ENCODE measurements around the gene ZNF772.
A peak's percentile ranks its signal among the peaks of the same experiment; 100 is the strongest.

ZNF772 gene

GRCh38 chr19:57466489-57466888, 10.9 kb downstream of the ZNF772 start:
- TF ChIP-seq CTCF (IDR thresholded peaks at IDR 0.05; ENCODE audit: poor library complexity, severe bottlenecking), result no peak
- Histone ChIP-seq H3K36me3 (ENCODE audit: low read depth) (no peaks in the 10 kb centered on the region; the same call in 1 of the 2 replicates), H3K9me3 (ENCODE audit: severe bottlenecking) (peaks cover 21% of the 10 kb centered on the region), H3K27me3 (ENCODE audit: insufficient read depth, poor library complexity, severe bottlenecking) (no peaks in the 10 kb centered on the region), H3K4me1 (ENCODE audit: insufficient read depth, poor library complexity, severe bottlenecking) (no peaks in the 10 kb centered on the region), H3K27ac (ENCODE audit: poor library complexity, severe bottlenecking) (no peak overlapping the region), H3K4me3 (ENCODE audit: severe bottlenecking) (no peak overlapping the region)
- no peak for ATAC-seq (ENCODE audit: low read depth)
- no peak for DNase-seq (ENCODE audit: low spot score)

- Histone ChIP-seq H3K4me3 (ENCODE audit: severe bottlenecking) (no peak overlapping the region), H3K27me3 (ENCODE audit: insufficient read depth, poor library complexity, severe bottlenecking) (no peaks in the 10 kb centered on the region), H3K9me3 (ENCODE audit: severe bottlenecking) (peaks cover 21% of the 10 kb centered on the region), H3K27ac (ENCODE audit: poor library complexity, severe bottlenecking) (no peak overlapping the region), H3K36me3 (ENCODE audit: low read depth) (no peaks in the 10 kb centered on the region; the same call in 1 of the 2 replicates), H3K4me1 (ENCODE audit: insufficient read depth, poor library complexity, severe bottlenecking) (no peaks in the 10 kb centered on the region)
- TF ChIP-seq CTCF (IDR thresholded peaks at IDR 0.05; ENCODE audit: poor library complexity, severe bottlenecking), result peak; percentile 21
- DNase-seq (ENCODE audit: low spot score) (no peak), ATAC-seq (ENCODE audit: low read depth) (no peak)
These were observed 11.5 kb downstream of the ZNF772 start for GRCh38 chr19:57465680-57466381.

- Histone ChIP-seq H3K4me1 (ENCODE audit: insufficient read depth, poor library complexity, severe bottlenecking) (no peaks in the 10 kb centered on the region), H3K4me3 (ENCODE audit: severe bottlenecking) (no peak overlapping the region), H3K27me3 (ENCODE audit: insufficient read depth, poor library complexity, severe bottlenecking) (no peaks in the 10 kb centered on the region), H3K27ac (ENCODE audit: poor library complexity, severe bottlenecking) (no peak overlapping the region), H3K36me3 (ENCODE audit: low read depth) (no peaks in the 10 kb centered on the region), H3K9me3 (ENCODE audit: severe bottlenecking) (no peaks in the 10 kb centered on the region)
- DNase-seq (ENCODE audit: low spot score) (no peak), ATAC-seq (ENCODE audit: low read depth) (no peak)
- no peak for TF ChIP-seq CTCF (IDR thresholded peaks at IDR 0.05; ENCODE audit: poor library complexity, severe bottlenecking)
These were observed 25.1 kb downstream of the ZNF772 start for GRCh38 chr19:57452307-57452706.

- DNase-seq (ENCODE audit: low spot score) (no peak), ATAC-seq (ENCODE audit: low read depth) (no peak)
- H3K36me3 ChIP-seq (ENCODE audit: low read depth), result peaks cover 24% of the 10 kb centered on the region
- TF ChIP-seq CTCF (IDR thresholded peaks at IDR 0.05; ENCODE audit: poor library complexity, severe bottlenecking), result no peak
- H3K27me3 ChIP-seq (ENCODE audit: insufficient read depth, poor library complexity, severe bottlenecking), result no peaks in the 10 kb centered on the region
- H3K27ac ChIP-seq (ENCODE audit: poor library complexity, severe bottlenecking), result no peak overlapping the region
- no peaks in the 10 kb centered on the region for H3K4me1 ChIP-seq (ENCODE audit: insufficient read depth, poor library complexity, severe bottlenecking)
- no peak overlapping the region for H3K4me3 ChIP-seq (ENCODE audit: severe bottlenecking)
- H3K9me3 ChIP-seq (ENCODE audit: severe bottlenecking), result no peaks in the 10 kb centered on the region
These were observed 34.2 kb downstream of the ZNF772 start for GRCh38 chr19:57443121-57443696.
